ENCODE measurements around the gene CYP2W1. TPM values are rescaled to one million over a fixed set of nuclear protein-coding genes. Genes with fewer than 3 reads are reported as not detected.

The CYP2W1 gene
- total RNA-seq, 1 donor from 2014 or later: 2.0 TPM

- no peak overlapping the region for H3K27ac ChIP-seq
- TF ChIP-seq POLR2A (IDR thresholded peaks at IDR 0.05) (no peak), POLR2AphosphoS5 (IDR thresholded peaks at IDR 0.05; ENCODE audit: insufficient read depth in 1 of 2, low read depth in 1 of 2) (no peak), CTCF (IDR thresholded peaks at IDR 0.05) (no peak)
- peaks cover 21% of the 10 kb centered on the region for H3K4me1 ChIP-seq
- H3K9me3 ChIP-seq: no peaks in the 10 kb centered on the region
- intact Hi-C loops (cut with DNase I): no loop called here
- no peaks in the 10 kb centered on the region for H3K27me3 ChIP-seq
- DNase-seq (ENCODE audit: extremely low spot score in 2 of 2): no peak
- H3K4me3 ChIP-seq: no peak overlapping the region
- H3K36me3 ChIP-seq: no peaks in the 10 kb centered on the region
Measured at GRCh38 chr7:988963-989529, 6.1 kb downstream of the CYP2W1 start.

- Histone ChIP-seq H3K4me3 (no peak overlapping the region), H3K27ac (no peak overlapping the region), H3K36me3 (no peaks in the 10 kb centered on the region), H3K9me3 (no peaks in the 10 kb centered on the region), H3K27me3 (no peaks in the 10 kb centered on the region), H3K4me1 (peaks cover 21% of the 10 kb centered on the region)
- TF ChIP-seq CTCF (IDR thresholded peaks at IDR 0.05): no peak
- no peak for TF ChIP-seq POLR2AphosphoS5 (IDR thresholded peaks at IDR 0.05; ENCODE audit: insufficient read depth in 1 of 2, low read depth in 1 of 2)
- no peak for TF ChIP-seq POLR2A (IDR thresholded peaks at IDR 0.05)
- DNase-seq (ENCODE audit: extremely low spot score in 2 of 2): no peak
- intact Hi-C loops (cut with DNase I): loop anchor here (10.0 kb wide), 1 partner anchor 164 kb away; no protein-coding TSS in a partner anchor
Measured at GRCh38 chr7:990352-990932, 7.5 kb downstream of the CYP2W1 start.

GRCh38 chr7:990933-991728 is 8.2 kb downstream of the CYP2W1 start:
- no peak overlapping the region for H3K27ac ChIP-seq
- intact Hi-C loops (cut with DNase I): loop anchor here (10.0 kb wide), 1 partner anchor 164 kb away; no protein-coding TSS in a partner anchor
- peaks cover 21% of the 10 kb centered on the region for H3K4me1 ChIP-seq
- DNase-seq (ENCODE audit: extremely low spot score in 2 of 2): no peak
- no peak overlapping the region for H3K4me3 ChIP-seq
- no peaks in the 10 kb centered on the region for H3K27me3 ChIP-seq
- H3K36me3 ChIP-seq: no peaks in the 10 kb centered on the region
- no peaks in the 10 kb centered on the region for H3K9me3 ChIP-seq
- TF ChIP-seq POLR2A (IDR thresholded peaks at IDR 0.05): no peak
- TF ChIP-seq POLR2AphosphoS5 (IDR thresholded peaks at IDR 0.05; ENCODE audit: insufficient read depth in 1 of 2, low read depth in 1 of 2): no peak
- TF ChIP-seq CTCF (IDR thresholded peaks at IDR 0.05): no peak

GRCh38 chr7:991729-992656 is 9.0 kb downstream of the CYP2W1 start:
- H3K4me1 ChIP-seq: peaks cover 21% of the 10 kb centered on the region
- DNase-seq (ENCODE audit: extremely low spot score in 2 of 2): no peak
- intact Hi-C loops (cut with DNase I): loop anchor here (2.0 to 10.0 kb wide), 2 partner anchors 75 to 163 kb away; no protein-coding TSS in a partner anchor
- H3K9me3 ChIP-seq: no peaks in the 10 kb centered on the region
- TF ChIP-seq POLR2A (IDR thresholded peaks at IDR 0.05) (no peak), CTCF (IDR thresholded peaks at IDR 0.05) (no peak), POLR2AphosphoS5 (IDR thresholded peaks at IDR 0.05; ENCODE audit: insufficient read depth in 1 of 2, low read depth in 1 of 2) (no peak)
- no peaks in the 10 kb centered on the region for H3K27me3 ChIP-seq
- no peak overlapping the region for H3K27ac ChIP-seq
- H3K36me3 ChIP-seq: peaks cover 0 to 2% of the 10 kb centered on the region in 2 donors
- H3K4me3 ChIP-seq: no peak overlapping the region

All from vagina (tissue), 2 donors.